KOPT-K1 (cell line): ENCODE results near the gene ADGRL3.

ENCODE experiments used
- H3K27ac ChIP-seq: fragments of 200-600 bp; sonication (generic); 2 replicates; pipeline ENCODE4 v1.5.1; 2016; ENCODE audit warnings: antibody characterized with exemption, mild to moderate bottlenecking, low read depth, low read length; ENCODE audit not compliant: poor library complexity, severe bottlenecking
- H3K36me3 ChIP-seq: fragments of 200-600 bp; sonication (generic); 2 replicates; pipeline ENCODE4 v1.5.1; 2017; ENCODE audit warnings: antibody characterized with exemption, mild to moderate bottlenecking, low read length, moderate library complexity; ENCODE audit not compliant: insufficient read depth
- H3K9me3 ChIP-seq: fragments of 200-600 bp; sonication (generic); 2 replicates; pipeline ENCODE4 v1.5.1; 2017; ENCODE audit warnings: antibody characterized with exemption, low read length, mild to moderate bottlenecking; ENCODE audit not compliant: insufficient read depth, poor library complexity, severe bottlenecking

The ADGRL3 gene

GRCh38 chr4:61427099-61427817 is 227.1 kb downstream of the ADGRL3 start:
- Histone ChIP-seq H3K9me3 (no peaks in the 10 kb centered on the region), H3K27ac (no peak overlapping the region), H3K36me3 (no peaks in the 10 kb centered on the region)

- Histone ChIP-seq H3K9me3 (no peaks in the 10 kb centered on the region), H3K27ac (no peak overlapping the region), H3K36me3 (no peaks in the 10 kb centered on the region)
Measured at GRCh38 chr4:61427818-61428495, 227.8 kb downstream of the ADGRL3 start.

- H3K27ac ChIP-seq: no peak overlapping the region
- no peaks in the 10 kb centered on the region for H3K36me3 ChIP-seq
- no peaks in the 10 kb centered on the region for H3K9me3 ChIP-seq
Measured at GRCh38 chr4:61428950-61429349, 228.8 kb downstream of the ADGRL3 start.

- Histone ChIP-seq H3K27ac (no peak overlapping the region), H3K9me3 (no peaks in the 10 kb centered on the region), H3K36me3 (no peaks in the 10 kb centered on the region)
Measured at GRCh38 chr4:61431131-61431530, 231.0 kb downstream of the ADGRL3 start.

GRCh38 chr4:61437923-61438322 is 237.8 kb downstream of the ADGRL3 start:
- H3K36me3 ChIP-seq: no peaks in the 10 kb centered on the region
- H3K27ac ChIP-seq: no peak overlapping the region

GRCh38 chr4:61440321-61440720 is 240.2 kb downstream of the ADGRL3 start:
- no peaks in the 10 kb centered on the region for H3K9me3 ChIP-seq
- no peaks in the 10 kb centered on the region for H3K36me3 ChIP-seq
- H3K27ac ChIP-seq: no peak overlapping the region

More at GRCh38 chr4:61437923-61438322, 237.8 kb downstream of the ADGRL3 start:
- H3K9me3 ChIP-seq: no peaks in the 10 kb centered on the region

- no peak overlapping the region for H3K27ac ChIP-seq
- no peaks in the 10 kb centered on the region for H3K9me3 ChIP-seq
- H3K36me3 ChIP-seq: no peaks in the 10 kb centered on the region
Measured at GRCh38 chr4:61442936-61443335, 242.8 kb downstream of the ADGRL3 start.

- no peaks in the 10 kb centered on the region for H3K9me3 ChIP-seq
Measured at GRCh38 chr4:61443813-61444510, 243.8 kb downstream of the ADGRL3 start.

GRCh38 chr4:61445374-61446063 is 245.4 kb downstream of the ADGRL3 start:
- Histone ChIP-seq H3K36me3 (no peaks in the 10 kb centered on the region), H3K9me3 (no peaks in the 10 kb centered on the region)

More at GRCh38 chr4:61443813-61444510, 243.8 kb downstream of the ADGRL3 start:
- Histone ChIP-seq H3K36me3 (no peaks in the 10 kb centered on the region), H3K27ac (no peak overlapping the region)

GRCh38 chr4:61446941-61447340 is 246.8 kb downstream of the ADGRL3 start:
- Histone ChIP-seq H3K36me3 (no peaks in the 10 kb centered on the region), H3K9me3 (no peaks in the 10 kb centered on the region), H3K27ac (no peak overlapping the region)

More at GRCh38 chr4:61445374-61446063, 245.4 kb downstream of the ADGRL3 start:
- no peak overlapping the region for H3K27ac ChIP-seq

GRCh38 chr4:61447918-61448317 is 247.8 kb downstream of the ADGRL3 start:
- Histone ChIP-seq H3K9me3 (no peaks in the 10 kb centered on the region), H3K27ac (no peak overlapping the region), H3K36me3 (no peaks in the 10 kb centered on the region)

GRCh38 chr4:61451935-61452334 is 251.8 kb downstream of the ADGRL3 start:
- no peaks in the 10 kb centered on the region for H3K9me3 ChIP-seq
- no peaks in the 10 kb centered on the region for H3K36me3 ChIP-seq
- H3K27ac ChIP-seq: no peak overlapping the region

- Histone ChIP-seq H3K9me3 (no peaks in the 10 kb centered on the region), H3K27ac (no peak overlapping the region), H3K36me3 (no peaks in the 10 kb centered on the region)
Measured at GRCh38 chr4:61461956-61462355, 261.8 kb downstream of the ADGRL3 start.

GRCh38 chr4:61462451-61463326 is 262.6 kb downstream of the ADGRL3 start:
- no peaks in the 10 kb centered on the region for H3K9me3 ChIP-seq
- H3K36me3 ChIP-seq: no peaks in the 10 kb centered on the region
- no peak overlapping the region for H3K27ac ChIP-seq
